Left kidney (tissue), 2 donors: ENCODE results near the gene SPAG16. TPM values are rescaled to one million over a fixed set of nuclear protein-coding genes. Genes with fewer than 3 reads are reported as not detected.

Experiments
- DNase-seq: peaks from one replicate; pipeline ENCODE4 v3.0.0-alpha.2; 2013
- polyA plus RNA-seq: library from polyadenylated mRNA; unstranded; fragments of 120-200 nt; gene quantifications from one replicate; pipeline ENCODE4 v1.2.1, GENCODE V29; 2013; ENCODE audit not compliant: insufficient read length

SPAG16 gene
- polyA plus RNA-seq, 1 donor: 71.7 TPM

DNA sequence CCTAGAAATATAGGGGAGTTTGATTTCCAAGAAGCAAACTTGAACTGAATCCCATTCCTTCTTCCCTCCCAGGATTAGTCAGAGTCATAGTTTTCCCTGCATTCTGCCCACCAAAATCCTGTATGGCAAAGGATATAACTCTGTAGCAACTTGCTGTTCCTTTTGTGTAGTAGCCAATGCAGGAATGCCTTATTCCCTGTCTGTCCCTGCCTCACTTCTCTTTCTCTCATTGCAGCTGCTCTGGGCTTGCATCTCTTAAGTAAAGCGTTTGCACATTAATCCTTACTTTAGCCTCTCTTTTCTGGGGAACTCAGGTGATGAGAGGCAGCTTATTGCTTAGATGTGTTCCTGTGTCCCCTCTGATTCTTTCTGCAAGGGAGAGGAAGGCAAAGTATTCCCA lies 793.5 kb downstream of the SPAG16 start:
- no peak for DNase-seq

GRCh38 chr2:214079032-214079431 lies 794.8 kb downstream of the SPAG16 start:
- DNase-seq: no peak

GRCh38 chr2:214088536-214088935 lies 804.3 kb downstream of the SPAG16 start:
- DNase-seq: no peak

- DNase-seq: no peak
Measured at GRCh38 chr2:214096208-214096715, 812.0 kb downstream of the SPAG16 start.

DNA sequence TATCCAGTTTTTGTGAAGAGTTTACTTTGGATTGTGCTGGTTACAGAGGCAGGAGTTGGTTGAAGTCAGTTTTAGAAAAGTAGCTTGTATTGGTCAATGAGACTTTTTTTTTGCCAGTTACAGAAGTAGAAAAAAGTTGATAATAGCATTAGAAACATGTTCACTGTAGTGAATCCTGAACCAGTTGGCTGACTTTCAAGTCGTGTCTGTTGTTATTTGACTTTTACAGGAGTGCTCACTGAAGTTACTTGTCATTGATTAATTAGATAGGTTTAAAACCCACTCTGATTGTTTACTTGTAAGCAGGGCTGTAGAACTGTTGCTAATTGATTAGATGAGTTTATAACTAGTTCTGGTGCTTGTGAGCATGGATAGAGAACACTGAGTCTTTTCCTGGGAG lies 814.5 kb downstream of the SPAG16 start:
- DNase-seq: no peak

DNA sequence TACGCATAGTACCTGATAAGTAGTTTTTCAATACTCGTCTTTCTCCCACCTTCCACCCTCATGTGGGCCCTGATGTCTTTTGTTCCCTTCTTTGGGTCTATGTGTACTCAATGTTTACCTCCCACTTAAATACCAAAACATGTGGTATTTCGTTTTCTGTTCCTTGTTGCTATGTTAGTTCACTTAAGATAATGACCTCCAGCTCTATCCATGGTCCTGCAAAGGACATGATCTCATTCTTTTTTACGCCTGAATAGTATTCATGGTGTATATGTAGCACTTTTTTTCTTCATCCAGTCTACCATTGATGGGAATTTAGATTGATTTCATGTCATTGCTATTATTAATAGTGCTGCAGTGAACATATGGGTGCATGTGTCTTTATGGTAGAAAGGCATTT lies 816.2 kb downstream of the SPAG16 start:
- no peak for DNase-seq

- DNase-seq: peak; percentile 61
Measured at GRCh38 chr2:214103276-214104001, 819.2 kb downstream of the SPAG16 start.

DNA sequence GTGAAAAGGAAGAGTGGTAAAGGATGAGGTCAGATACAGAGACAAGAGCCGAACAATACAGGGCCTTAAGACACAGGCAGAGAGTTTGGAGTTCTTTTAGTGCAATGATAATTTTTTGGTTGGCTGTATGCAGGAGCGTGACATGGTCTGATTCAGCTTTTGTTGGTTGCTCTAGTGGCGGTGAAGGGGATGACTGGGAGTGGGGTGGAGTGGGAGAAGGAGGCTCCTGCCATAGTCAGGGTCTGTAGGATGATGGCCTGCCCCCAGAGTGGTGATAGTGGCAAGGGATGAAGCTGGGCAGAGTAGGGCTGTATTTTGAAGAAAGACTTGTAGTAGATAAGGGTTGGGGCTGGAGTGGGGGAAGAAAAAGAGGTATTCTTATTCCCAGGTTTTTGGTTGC lies 820.0 kb downstream of the SPAG16 start:
- DNase-seq: no peak

- DNase-seq: no peak
Measured at GRCh38 chr2:214104967-214105366, 820.7 kb downstream of the SPAG16 start.

DNA sequence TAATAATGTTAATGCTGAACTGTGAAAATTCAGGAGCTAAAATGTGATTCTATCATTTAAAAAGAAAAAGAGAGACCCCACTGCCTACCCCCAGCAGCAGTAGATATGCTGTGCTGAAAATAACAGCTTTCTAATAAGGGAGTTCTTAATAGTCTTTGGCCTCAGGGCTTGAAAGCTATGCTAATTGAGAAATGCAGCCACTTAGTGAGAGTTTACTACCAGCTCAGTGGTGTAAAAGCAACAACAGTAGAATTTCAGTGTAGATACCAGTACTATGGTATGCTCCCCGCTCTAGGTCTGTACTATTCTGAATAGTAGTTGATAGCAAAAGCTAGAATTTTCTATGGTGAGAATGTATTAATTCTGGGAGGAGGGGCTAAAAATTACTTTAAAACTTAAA lies 823.5 kb downstream of the SPAG16 start:
- DNase-seq: no peak

- no peak for DNase-seq
Measured at GRCh38 chr2:214108598-214108997, 824.3 kb downstream of the SPAG16 start.

DNA sequence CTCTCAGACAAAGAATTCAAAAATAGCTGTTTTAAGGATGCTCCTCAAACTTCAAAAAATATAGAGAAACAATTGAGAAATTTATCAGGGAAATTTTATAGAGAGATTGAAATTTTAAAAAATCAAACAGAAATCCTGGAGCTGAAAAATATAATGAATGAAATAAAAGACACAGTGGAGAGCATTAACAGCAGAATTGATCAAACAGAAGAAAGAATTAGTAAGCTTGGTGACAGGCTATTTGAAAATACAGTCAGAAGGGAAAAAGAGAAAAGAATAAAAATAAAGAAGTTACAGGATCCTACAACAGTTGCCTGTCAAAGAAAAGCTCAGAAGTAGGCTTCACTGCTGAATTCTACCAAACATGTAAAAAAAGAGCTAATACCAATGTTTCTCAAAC lies 832.8 kb downstream of the SPAG16 start:
- no peak for DNase-seq

DNA sequence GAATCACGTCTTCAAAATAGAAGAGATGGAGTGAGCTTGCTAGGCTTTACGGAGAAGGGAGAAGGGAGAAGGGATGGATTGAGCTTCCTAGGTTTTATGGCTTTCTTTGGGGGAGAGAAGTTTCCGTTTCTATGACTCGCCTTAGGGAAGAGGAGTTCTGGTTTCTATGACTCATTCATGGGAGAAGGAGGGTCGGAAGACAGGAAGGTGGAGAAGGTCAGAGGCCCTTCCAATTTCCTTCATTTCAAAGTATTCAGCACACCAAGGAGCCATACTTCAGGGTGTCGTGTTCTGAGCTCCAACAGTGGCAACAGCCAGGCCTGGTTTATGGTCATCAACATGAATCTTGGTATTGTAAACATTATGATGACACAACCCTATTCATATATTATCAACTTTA lies 841.9 kb downstream of the SPAG16 start:
- no peak for DNase-seq

- no peak for DNase-seq
Measured at GRCh38 chr2:214127170-214127569, 842.9 kb downstream of the SPAG16 start.

- no peak for DNase-seq
Measured at GRCh38 chr2:214127571-214127970, 843.3 kb downstream of the SPAG16 start.

- DNase-seq: no peak
Measured at GRCh38 chr2:214128040-214128439, 843.8 kb downstream of the SPAG16 start.

DNA sequence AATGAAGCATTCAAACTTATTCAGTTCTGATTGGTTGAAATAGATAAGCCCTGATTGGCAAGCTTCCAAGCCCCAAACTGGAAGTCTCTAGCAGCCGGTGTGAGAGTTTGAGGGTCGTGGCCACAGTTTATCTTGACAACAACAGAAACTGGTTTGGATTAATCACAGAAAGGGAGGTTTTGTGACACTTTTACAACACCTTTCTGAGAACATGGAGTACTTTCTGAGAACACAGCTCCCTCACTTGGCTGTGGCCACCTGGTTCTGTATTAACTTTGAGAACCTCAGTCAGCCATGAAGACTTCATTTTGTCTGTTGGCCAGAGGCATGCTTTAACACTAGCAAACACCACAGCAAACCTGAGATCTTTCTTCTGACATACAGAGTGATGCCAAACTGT lies 845.9 kb downstream of the SPAG16 start:
- peak; percentile 11 for DNase-seq

DNA sequence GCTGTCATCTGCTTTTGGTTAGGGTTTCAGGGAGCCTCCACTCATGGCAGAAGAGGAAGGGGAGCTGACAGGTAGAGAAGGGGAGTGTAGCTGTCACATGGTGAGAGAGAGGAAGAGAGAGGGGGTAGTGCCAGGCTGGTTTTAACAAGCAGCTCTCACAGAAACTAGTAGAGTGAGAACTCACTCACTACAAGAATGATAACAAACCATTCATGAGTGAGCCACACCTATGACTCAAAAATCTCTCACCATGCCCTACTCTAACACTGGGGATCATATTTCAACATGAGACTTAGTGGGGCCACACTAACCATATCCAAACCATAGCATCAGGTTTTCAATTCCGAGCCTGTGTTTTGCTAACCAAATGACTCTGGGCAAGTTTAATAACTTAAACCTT lies 851.7 kb downstream of the SPAG16 start:
- DNase-seq: no peak

- DNase-seq: no peak
Measured at GRCh38 chr2:214138779-214139178, 854.5 kb downstream of the SPAG16 start.

- peak; percentile 22 for DNase-seq
Measured at GRCh38 chr2:214139630-214140284, 855.5 kb downstream of the SPAG16 start.

- no peak for DNase-seq
Measured at GRCh38 chr2:214156971-214157370, 872.7 kb downstream of the SPAG16 start.

GRCh38 chr2:214158851-214159250 lies 874.6 kb downstream of the SPAG16 start:
- DNase-seq: no peak

- no peak for DNase-seq
Measured at GRCh38 chr2:214169281-214169680, 885.0 kb downstream of the SPAG16 start.

DNA sequence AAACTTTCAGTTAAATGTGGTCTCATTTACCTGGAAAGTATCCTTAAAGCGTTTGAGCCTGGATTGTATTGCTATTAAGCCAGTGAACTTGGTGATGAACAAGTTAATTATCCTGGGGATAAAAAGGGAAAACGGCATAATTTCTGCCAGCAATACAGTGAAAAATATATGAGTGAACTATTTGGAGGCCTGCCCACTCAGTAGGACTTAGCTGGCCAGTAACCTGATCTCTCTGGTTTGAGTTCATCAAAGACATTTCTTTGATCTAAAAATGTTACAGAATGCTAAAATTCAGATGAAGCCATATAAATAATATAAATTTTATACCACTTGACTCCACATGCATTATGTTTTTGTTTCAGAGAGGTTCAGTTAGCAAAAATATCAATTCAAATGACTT lies 885.5 kb downstream of the SPAG16 start:
- DNase-seq: no peak
